ENCODE data around the gene ATP2B1.

DNA sequence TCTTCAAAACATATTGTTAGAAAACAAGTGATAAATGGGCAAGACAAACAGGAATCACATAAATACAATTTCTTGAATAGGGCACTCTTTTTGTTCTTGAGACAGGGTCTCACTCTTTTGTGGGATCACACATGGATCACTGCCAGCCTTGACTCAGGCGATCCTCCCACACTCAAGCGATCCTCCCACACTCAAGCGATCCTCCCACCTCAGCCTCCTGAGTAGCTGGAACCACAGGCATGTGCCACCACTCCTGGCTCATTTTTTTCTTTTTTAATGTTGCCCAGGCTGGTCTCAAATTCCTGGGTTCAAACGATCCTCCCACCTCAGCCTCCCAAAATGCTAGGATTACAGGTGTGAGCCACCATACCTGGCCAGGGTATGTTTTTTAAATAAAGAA is 57.4 kb downstream of the ATP2B1 start:
- TF ChIP-seq, protein P1, sequence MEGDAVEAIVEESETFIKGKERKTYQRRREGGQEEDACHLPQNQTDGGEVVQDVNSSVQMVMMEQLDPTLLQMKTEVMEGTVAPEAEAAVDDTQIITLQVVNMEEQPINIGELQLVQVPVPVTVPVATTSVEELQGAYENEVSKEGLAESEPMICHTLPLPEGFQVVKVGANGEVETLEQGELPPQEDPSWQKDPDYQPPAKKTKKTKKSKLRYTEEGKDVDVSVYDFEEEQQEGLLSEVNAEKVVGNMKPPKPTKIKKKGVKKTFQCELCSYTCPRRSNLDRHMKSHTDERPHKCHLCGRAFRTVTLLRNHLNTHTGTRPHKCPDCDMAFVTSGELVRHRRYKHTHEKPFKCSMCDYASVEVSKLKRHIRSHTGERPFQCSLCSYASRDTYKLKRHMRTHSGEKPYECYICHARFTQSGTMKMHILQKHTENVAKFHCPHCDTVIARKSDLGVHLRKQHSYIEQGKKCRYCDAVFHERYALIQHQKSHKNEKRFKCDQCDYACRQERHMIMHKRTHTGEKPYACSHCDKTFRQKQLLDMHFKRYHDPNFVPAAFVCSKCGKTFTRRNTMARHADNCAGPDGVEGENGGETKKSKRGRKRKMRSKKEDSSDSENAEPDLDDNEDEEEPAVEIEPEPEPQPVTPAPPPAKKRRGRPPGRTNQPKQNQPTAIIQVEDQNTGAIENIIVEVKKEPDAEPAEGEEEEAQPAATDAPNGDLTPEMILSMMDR (IDR thresholded peaks at IDR 0.05), result no peak
- no peak for TF ChIP-seq EZH2phosphoT487 (IDR thresholded peaks at IDR 0.05)

All from neural progenitor cell (in vitro differentiated cells).